Upper lobe of left lung (tissue), 6 donors: Measurements from ENCODE around the gene BCKDHA. TPM values are rescaled to one million over a fixed set of nuclear protein-coding genes. Genes with fewer than 3 reads are reported as not detected.

Experiments
- ATAC-seq, 2 donors: fragments of 200-7000 bp; cut with Tn5 transposase; one replicate each; pipeline ENCODE4 v1.9.1; 2022; ENCODE audit warnings: mild to moderate bottlenecking in 2 of 2, moderate library complexity in 2 of 2; ENCODE audit not compliant: low FRiP score in 2 of 2
- DNase-seq, 2 donors: peaks; one replicate each; pipeline ENCODE4 v3.0.0-alpha.2; 2019 to 2020
- H3K27ac ChIP-seq, 4 donors: fragments of 200-600 bp; sonication (generic); one replicate each; pipeline ENCODE4 v1.5.1; 2016 to 2019
- H3K27me3 ChIP-seq, 4 donors: fragments of 200-600 bp; sonication (generic); one replicate each; pipeline ENCODE4 v1.5.1; 2017 to 2019
- H3K36me3 ChIP-seq, 4 donors: fragments of 200-600 bp; sonication (generic); one replicate each; pipeline ENCODE4 v1.5.1; 2016 to 2019
- H3K4me1 ChIP-seq, 4 donors: fragments of 200-600 bp; sonication (generic); one replicate each; pipeline ENCODE4 v1.5.1; 2018 to 2019
- H3K4me3 ChIP-seq, 4 donors: fragments of 200-600 bp; sonication (generic); one replicate each; pipeline ENCODE4 v1.5.1; 2017 to 2019; ENCODE audit warnings: mild to moderate bottlenecking in 2 of 4, moderate library complexity in 1 of 4
- H3K9me3 ChIP-seq, 4 donors: fragments of 200-600 bp; sonication (generic); one replicate each; pipeline ENCODE4 v1.5.1; 2018 to 2019
- CTCF ChIP-seq, 6 experiments: fragments of 450-650 bp in 4 of 6; fragments of 200-600 bp in 2 of 6; sonication (generic) in 2 of 6; IDR thresholded peaks; one replicate each; pipeline ENCODE4 v1.5.1; 2016 to 2019; ENCODE audit warnings: antibody characterized with exemption in 6 of 6
- EP300 ChIP-seq, 4 donors: sonication (generic); formaldehyde crosslinking; IDR thresholded peaks; one replicate each; pipeline ENCODE4 v1.5.1; 2017; ENCODE audit warnings: antibody characterized with exemption in 4 of 4, control low read depth in 2 of 4
- POLR2A ChIP-seq, 4 donors: fragments of 450-650 bp; IDR thresholded peaks; one replicate each; pipeline ENCODE4 v1.5.1; 2016 to 2017; ENCODE audit warnings: antibody characterized with exemption in 4 of 4, mild to moderate bottlenecking in 2 of 4
- POLR2AphosphoS5 ChIP-seq, 2 donors: sonication (generic); formaldehyde crosslinking; IDR thresholded peaks; one replicate each; pipeline ENCODE4 v1.5.1; 2017; ENCODE audit warnings: antibody characterized with exemption in 2 of 2
- WGBS, 2 donors: methylation state at CpG; one replicate each; pipeline ENCODE4 v1.1.5; 2017 to 2018; 5-methylcytosine and 5-hydroxymethylcytosine counted together
- total RNA-seq, 6 donors: library from RNA; depleted of rRNA in 4 of 6; stranded (reverse); fragments of >200 nt in 4 of 6; gene quantifications; one replicate each; pipeline versions ENCODE4 v1.1.0 to v1.2.1, GENCODE V29; 2016 to 2021
- donor health status: DM: no; HTN: no; CAD: no; lungs with moderate emphysema.
- donor health status: DM: no; HTN: yes; CAD: no; lungs with severe emphysema.

BCKDHA gene
- total RNA-seq, 6 donors from 2014 or later = 28.4 to 71.7 (median 63.3) TPM

- no peak for ATAC-seq
- peaks cover 0 to 42% (median 19%) of the 10 kb centered on the region in 4 donors for H3K36me3 ChIP-seq
- no peak for TF ChIP-seq EP300 (IDR thresholded peaks at IDR 0.05)
- no peak for TF ChIP-seq POLR2A (IDR thresholded peaks at IDR 0.05)
- no peak for TF ChIP-seq POLR2AphosphoS5 (IDR thresholded peaks at IDR 0.05)
- no peak for TF ChIP-seq CTCF (IDR thresholded peaks at IDR 0.05)
These were observed 13.3 kb upstream of the BCKDHA start for GRCh38 chr19:41384351-41384750.

GRCh38 chr19:41386442-41386841 lies 11.2 kb upstream of the BCKDHA start:
- peaks cover 0 to 61% (median 37%) of the 10 kb centered on the region in 4 donors for H3K36me3 ChIP-seq
- no peaks in the 10 kb centered on the region for H3K27me3 ChIP-seq
- no peak overlapping the region for H3K27ac ChIP-seq
- H3K4me3 ChIP-seq = no peak overlapping the region
- no peaks in the 10 kb centered on the region for H3K9me3 ChIP-seq
- DNase-seq = peak in 1 of 2 donors; percentile 73
- no peak for TF ChIP-seq POLR2AphosphoS5 (IDR thresholded peaks at IDR 0.05)
- no peak for TF ChIP-seq EP300 (IDR thresholded peaks at IDR 0.05)
- TF ChIP-seq POLR2A (IDR thresholded peaks at IDR 0.05) = no peak
- no peak for TF ChIP-seq CTCF (IDR thresholded peaks at IDR 0.05)
- 92% methylated on average over 13 of the region's 13 CpGs; no CpG with 5 or more reads in 1 of the 2 donors for WGBS, 2 donors
- peak in 1 of 2 donors; percentile 61 for ATAC-seq
- no peaks in the 10 kb centered on the region for H3K4me1 ChIP-seq

More at GRCh38 chr19:41384351-41384750, 13.3 kb upstream of the BCKDHA start:
- WGBS, 2 donors = 87 to 92% methylated on average over 2 to 5 of the region's 5 CpGs
- Histone ChIP-seq H3K4me3 (no peak overlapping the region), H3K9me3 (no peaks in the 10 kb centered on the region), H3K27ac (no peak overlapping the region), H3K4me1 (peaks cover 0 to 4% (median 0%) of the 10 kb centered on the region in 4 donors), H3K27me3 (no peaks in the 10 kb centered on the region)
- no peak for DNase-seq

GRCh38 chr19:41391618-41392017 lies 6.0 kb upstream of the BCKDHA start:
- no peaks in the 10 kb centered on the region for H3K9me3 ChIP-seq
- TF ChIP-seq POLR2A (IDR thresholded peaks at IDR 0.05) = no peak
- TF ChIP-seq POLR2AphosphoS5 (IDR thresholded peaks at IDR 0.05) = no peak
- no peak for TF ChIP-seq EP300 (IDR thresholded peaks at IDR 0.05)
- no peak for TF ChIP-seq CTCF (IDR thresholded peaks at IDR 0.05)
- ATAC-seq (no peak), DNase-seq (peak in 1 of 2 donors; percentile 34)
- H3K27me3 ChIP-seq = no peaks in the 10 kb centered on the region
- H3K27ac ChIP-seq = no peak overlapping the region
- peaks cover 0 to 8% (median 7%) of the 10 kb centered on the region in 4 donors for H3K4me1 ChIP-seq
- H3K4me3 ChIP-seq = no peak overlapping the region
- H3K36me3 ChIP-seq = peaks cover 0 to 41% (median 28%) of the 10 kb centered on the region in 4 donors
- 20 to 88% methylated on average over 2 to 11 of the region's 11 CpGs for WGBS, 2 donors

GRCh38 chr19:41392775-41393174 lies 4.8 kb upstream of the BCKDHA start:
- peaks cover 0 to 14% (median 11%) of the 10 kb centered on the region in 4 donors for H3K4me1 ChIP-seq
- peak in 1 of 2 donors; percentile 47 for DNase-seq
- H3K4me3 ChIP-seq = no peak overlapping the region
- WGBS, 2 donors = 83 to 85% methylated on average over 8 to 12 of the region's 12 CpGs
- H3K36me3 ChIP-seq = peaks cover 0 to 37% (median 28%) of the 10 kb centered on the region in 4 donors
- no peak for ATAC-seq
- TF ChIP-seq POLR2A (IDR thresholded peaks at IDR 0.05) (no peak), EP300 (IDR thresholded peaks at IDR 0.05) (no peak), POLR2AphosphoS5 (IDR thresholded peaks at IDR 0.05) (no peak), CTCF (IDR thresholded peaks at IDR 0.05) (no peak)
- no peaks in the 10 kb centered on the region for H3K27me3 ChIP-seq
- H3K9me3 ChIP-seq = no peaks in the 10 kb centered on the region
- H3K27ac ChIP-seq = no peak overlapping the region

- Histone ChIP-seq H3K4me1 (peaks cover 14 to 30% (median 26%) of the 10 kb centered on the region in 4 donors), H3K4me3 (no peak overlapping the region), H3K36me3 (peaks cover 0 to 17% (median 16%) of the 10 kb centered on the region in 4 donors), H3K27me3 (no peaks in the 10 kb centered on the region), H3K27ac (no peak overlapping the region), H3K9me3 (no peaks in the 10 kb centered on the region)
- ATAC-seq (no peak), DNase-seq (no peak)
- TF ChIP-seq POLR2A (IDR thresholded peaks at IDR 0.05) (no peak), POLR2AphosphoS5 (IDR thresholded peaks at IDR 0.05) (no peak), EP300 (IDR thresholded peaks at IDR 0.05) (no peak), CTCF (IDR thresholded peaks at IDR 0.05) (no peak)
- WGBS, 2 donors = 77 to 79% methylated on average over 6 of the region's 6 CpGs
These were observed 2.3 kb upstream of the BCKDHA start for GRCh38 chr19:41395355-41395754.
